IPS-20b (cell line): ENCODE measurements around the gene PNPO.

Experiments
- H3K27ac ChIP-seq: one replicate; pipeline ENCODE4 v1.5.1; 2013; ENCODE audit warnings: low read length
- H3K27me3 ChIP-seq: 2 replicates; pipeline ENCODE4 v1.6.1; 2013; ENCODE audit warnings: mild to moderate bottlenecking, low read length, inconsistent platforms; ENCODE audit not compliant: insufficient read depth
- H3K36me3 ChIP-seq: 2 replicates; pipeline ENCODE4 v1.6.1; 2013; ENCODE audit warnings: low read depth, mild to moderate bottlenecking, inconsistent platforms, low read length, moderate library complexity; ENCODE audit not compliant: insufficient read depth
- H3K4me1 ChIP-seq: 2 replicates; pipeline ENCODE4 v1.6.1; 2013; ENCODE audit warnings: mild to moderate bottlenecking, control low read depth, inconsistent platforms, low read length, moderate library complexity; ENCODE audit not compliant: insufficient read depth
- H3K4me3 ChIP-seq: 2 replicates; pipeline ENCODE4 v1.5.1; 2013; ENCODE audit warnings: mild to moderate bottlenecking, low read length, inconsistent platforms
- H3K9ac ChIP-seq: 2 replicates; pipeline ENCODE4 v1.6.1; 2013; ENCODE audit warnings: low read depth, mild to moderate bottlenecking, inconsistent platforms, low read length, moderate library complexity
- H3K9me3 ChIP-seq: 2 replicates; pipeline ENCODE4 v1.6.1; 2013; ENCODE audit warnings: mild to moderate bottlenecking, low read depth, low read length, inconsistent platforms; ENCODE audit not compliant: insufficient read depth

The PNPO gene

DNA sequence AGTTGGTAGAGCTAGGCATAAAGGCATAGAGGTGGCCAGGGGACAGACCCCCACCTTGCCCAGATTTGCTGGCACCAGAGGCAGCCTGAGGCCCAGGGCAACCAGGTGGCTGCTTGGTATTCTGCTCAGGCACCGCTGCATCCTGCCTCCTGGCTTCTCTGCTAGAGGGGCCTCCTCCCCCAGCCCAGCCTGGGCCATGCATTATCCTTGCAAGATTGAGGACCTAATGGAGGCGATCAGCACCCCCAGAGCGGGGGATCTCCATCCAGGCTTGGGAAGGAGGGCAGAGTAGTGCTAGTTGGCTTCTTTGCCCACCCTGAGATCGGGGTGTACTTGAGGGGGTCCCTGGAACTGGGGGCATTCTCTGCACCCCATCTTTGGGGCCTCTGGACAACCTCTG lies 53.4 kb downstream of the PNPO start:
- Histone ChIP-seq H3K4me3 (no peak overlapping the region), H3K27ac (no peak overlapping the region), H3K36me3 (no peaks in the 10 kb centered on the region), H3K9ac (no peak overlapping the region), H3K27me3 (no peaks in the 10 kb centered on the region), H3K9me3 (no peaks in the 10 kb centered on the region), H3K4me1 (peaks cover 24% of the 10 kb centered on the region; the same call in 1 of the 2 replicates)

DNA sequence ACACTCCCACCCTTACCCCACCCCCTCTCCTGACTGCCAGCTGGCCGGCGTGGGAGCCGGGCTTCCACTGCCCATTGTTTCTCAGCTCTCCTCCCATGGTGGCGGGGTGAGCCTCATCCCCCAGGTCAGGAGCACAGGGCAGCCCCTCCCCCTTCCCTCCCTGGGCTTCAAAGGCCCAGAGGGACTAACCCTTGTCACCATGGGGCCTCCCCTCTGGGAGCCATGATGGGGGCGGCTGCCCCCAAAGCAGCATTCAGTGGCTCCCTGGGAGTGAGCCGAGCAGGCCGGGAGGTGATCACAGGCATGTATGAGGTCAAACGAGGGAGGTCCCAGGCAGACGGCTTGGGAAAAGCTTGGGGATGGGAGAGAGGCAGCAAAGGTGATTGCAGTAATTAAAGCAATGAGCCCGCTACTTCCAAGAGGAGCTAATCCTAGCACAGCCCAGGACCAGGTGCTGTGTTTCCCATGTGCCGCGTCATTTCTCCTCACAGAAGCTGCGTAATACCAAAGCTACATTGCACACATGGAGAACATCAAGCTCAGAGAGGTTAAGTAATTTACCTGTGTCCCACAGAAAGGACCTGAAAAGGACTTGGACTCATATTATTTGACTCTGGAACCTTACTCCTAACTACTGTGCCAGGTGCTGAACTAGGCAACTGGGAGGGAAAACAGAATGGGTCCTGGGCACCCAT lies 54.0 kb downstream of the PNPO start:
- Histone ChIP-seq H3K4me3 (no peak overlapping the region), H3K9me3 (no peaks in the 10 kb centered on the region), H3K36me3 (no peaks in the 10 kb centered on the region), H3K27me3 (no peaks in the 10 kb centered on the region), H3K9ac (no peak overlapping the region), H3K27ac (no peak overlapping the region), H3K4me1 (peaks cover 24% of the 10 kb centered on the region; the same call in 1 of the 2 replicates)

DNA sequence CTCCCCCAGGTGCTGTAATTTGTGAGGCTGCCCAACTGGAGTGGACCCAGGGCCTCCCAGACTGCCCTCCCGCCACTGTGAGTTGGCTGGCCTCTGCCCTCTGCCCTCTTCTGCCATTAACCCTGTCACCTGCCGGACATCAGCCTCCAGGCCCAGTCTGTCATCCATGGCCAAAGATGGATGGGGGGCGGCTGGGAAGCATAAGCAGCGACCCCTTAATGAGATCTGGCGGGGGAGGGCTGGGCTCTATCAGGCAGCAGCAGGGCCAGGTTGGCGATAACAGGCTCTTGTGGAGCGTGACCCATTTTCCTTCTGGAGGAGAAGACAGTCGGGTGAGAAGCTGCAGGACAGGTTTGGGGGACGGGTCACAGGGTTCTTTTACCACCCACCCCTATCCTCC lies 54.8 kb downstream of the PNPO start:
- H3K4me3 ChIP-seq: no peak overlapping the region
- no peaks in the 10 kb centered on the region for H3K9me3 ChIP-seq
- no peak overlapping the region for H3K9ac ChIP-seq
- peaks cover 18% of the 10 kb centered on the region; the same call in 1 of the 2 replicates for H3K4me1 ChIP-seq
- no peaks in the 10 kb centered on the region for H3K27me3 ChIP-seq
- H3K27ac ChIP-seq: no peak overlapping the region
- no peaks in the 10 kb centered on the region for H3K36me3 ChIP-seq

DNA sequence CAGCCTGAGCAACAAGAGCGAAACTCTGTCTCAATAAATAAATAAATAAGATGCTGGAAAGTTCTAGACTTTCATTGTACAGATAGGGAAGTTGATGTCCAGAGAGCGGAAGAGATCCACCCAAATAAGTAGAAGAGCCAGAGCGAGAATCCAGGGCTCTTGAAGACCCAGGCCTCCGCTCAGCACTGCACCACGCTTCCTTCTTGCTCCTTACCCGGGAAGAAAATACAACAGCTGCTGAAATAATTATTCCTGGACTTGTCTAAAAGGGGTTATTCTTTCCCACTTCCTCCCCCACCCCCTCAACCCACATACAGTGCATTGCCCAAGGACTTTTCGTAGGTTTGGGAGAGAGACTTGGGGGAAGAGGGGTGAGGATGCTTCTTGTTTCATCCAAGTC lies 56.2 kb downstream of the PNPO start:
- Histone ChIP-seq H3K9ac (no peak overlapping the region), H3K27ac (no peak overlapping the region), H3K4me1 (peaks cover 19% of the 10 kb centered on the region; the same call in 1 of the 2 replicates), H3K36me3 (no peaks in the 10 kb centered on the region), H3K4me3 (no peak overlapping the region), H3K9me3 (no peaks in the 10 kb centered on the region), H3K27me3 (no peaks in the 10 kb centered on the region)

DNA sequence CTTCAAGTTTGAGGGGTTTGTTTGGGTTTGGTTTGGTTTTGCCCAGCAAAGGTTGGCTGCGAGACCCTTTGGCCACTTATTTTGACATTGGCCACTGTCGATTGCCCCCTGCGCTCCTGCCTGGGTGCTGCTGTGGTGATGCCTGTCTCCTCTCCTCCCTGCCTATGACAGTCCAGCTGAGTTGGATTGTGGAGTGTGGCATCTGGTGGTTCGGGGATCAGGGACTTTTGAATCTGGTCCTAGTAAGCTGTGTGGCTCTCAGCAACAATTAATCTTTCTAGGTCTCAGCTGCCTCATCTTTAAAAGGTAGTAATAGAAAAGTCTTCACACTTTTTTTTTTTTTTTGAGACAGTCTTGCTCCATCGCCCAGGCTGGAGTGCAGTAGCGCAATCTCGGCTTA lies 56.7 kb downstream of the PNPO start:
- Histone ChIP-seq H3K27ac (no peak overlapping the region), H3K27me3 (no peaks in the 10 kb centered on the region), H3K4me1 (peaks cover 23% of the 10 kb centered on the region; the same call in 1 of the 2 replicates), H3K36me3 (no peaks in the 10 kb centered on the region), H3K4me3 (no peak overlapping the region), H3K9me3 (no peaks in the 10 kb centered on the region), H3K9ac (no peak overlapping the region)
